Breast epithelium (tissue), 4 donors: ENCODE results near the gene FAM151A. TPM values are rescaled to one million over a fixed set of nuclear protein-coding genes. Genes with fewer than 3 reads are reported as not detected.

ENCODE experiments used
- DNase-seq, 2 donors: peaks; one replicate each; pipeline ENCODE4 v3.0.0-alpha.2; 2019; ENCODE audit warnings: low spot score in 2 of 2
- H3K27ac ChIP-seq, 2 donors: fragments of 200-600 bp; sonication (generic) in 1 of 2; one replicate each; pipeline ENCODE4 v1.5.1; 2016 to 2019; ENCODE audit warnings: mild to moderate bottlenecking in 1 of 2
- H3K27me3 ChIP-seq, 2 donors: fragments of 200-600 bp; sonication (generic) in 1 of 2; one replicate each; pipeline versions ENCODE4 v1.5.1 to v1.6.0; 2017 to 2019; ENCODE audit warnings: control low read depth in 1 of 2, mild to moderate bottlenecking in 1 of 2
- H3K36me3 ChIP-seq: fragments of 200-600 bp; one replicate; pipeline ENCODE4 v1.5.1; 2019
- H3K4me1 ChIP-seq, 2 donors: fragments of 200-600 bp; sonication (generic); one replicate each; pipeline ENCODE4 v1.5.1; 2016 to 2019; ENCODE audit warnings: control low read depth in 1 of 2
- H3K4me3 ChIP-seq, 3 donors: fragments of 200-600 bp; sonication (generic); 1 replicate in 2 of 3; 2 replicates in 1 of 3; pipeline ENCODE4 v1.5.1; 2016 to 2019; ENCODE audit warnings: mild to moderate bottlenecking in 3 of 3, moderate library complexity in 2 of 3
- H3K9me3 ChIP-seq, 2 donors: fragments of 200-600 bp; sonication (generic) in 1 of 2; one replicate each; pipeline ENCODE4 v1.5.1; 2016 to 2019; ENCODE audit warnings: control low read depth in 1 of 2
- POLR2A ChIP-seq: fragments of 450-650 bp; IDR thresholded peaks from one replicate; pipeline ENCODE4 v1.6.1; 2016; ENCODE audit warnings: antibody characterized with exemption, mild to moderate bottlenecking, moderate library complexity
- POLR2AphosphoS5 ChIP-seq, 3 donors: sonication (generic); formaldehyde crosslinking; IDR thresholded peaks; one replicate each; pipeline ENCODE4 v1.6.1; 2017; ENCODE audit warnings: antibody characterized with exemption in 3 of 3
- intact Hi-C: fragments of 100-400 bp; cut with DNase I; formaldehyde crosslinking; loops from one replicate; pipeline ENCODE4 v1.15.1; 2023; ENCODE audit warnings: low total_unique reads
- total RNA-seq, 3 donors: library from RNA; depleted of rRNA; stranded (reverse); fragments of >200 nt; gene quantifications; one replicate each; pipeline ENCODE4 v1.1.0, GENCODE V29; 2016
- TF ChIP-seq, protein P1 (sequence below), 3 donors: fragments of 450-650 bp; IDR thresholded peaks; one replicate each; pipeline ENCODE4 v1.5.1; 2016 to 2017; ENCODE audit warnings: antibody characterized with exemption in 3 of 3, mild to moderate bottlenecking in 3 of 3, moderate library complexity in 3 of 3

The FAM151A gene
- total RNA-seq, 3 donors from 2014 or later: 0.16 to 0.33 TPM; not detected in 1

DNA sequence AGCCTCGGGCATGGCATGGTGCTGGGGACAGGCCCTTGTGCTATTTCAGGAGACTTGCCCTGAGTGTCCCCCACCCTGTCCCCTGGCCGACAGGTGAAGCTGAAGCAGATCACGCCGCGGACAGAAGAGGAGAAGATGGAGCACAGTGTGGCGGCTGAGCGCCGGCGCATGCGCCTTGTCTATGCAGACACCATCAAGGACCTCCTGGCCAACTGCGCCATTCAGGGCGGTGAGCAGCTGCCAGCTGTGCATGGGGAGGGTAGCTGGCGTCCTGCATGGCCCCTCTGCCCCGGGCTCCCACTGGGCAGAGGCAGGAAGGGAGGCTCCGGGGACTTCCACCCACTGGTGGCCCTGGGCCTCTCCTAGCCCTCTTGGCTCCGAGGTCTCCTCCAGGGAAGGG is 28.9 kb downstream of the FAM151A start:
- Histone ChIP-seq H3K4me1 (no peaks in the 10 kb centered on the region), H3K9me3 (no peaks in the 10 kb centered on the region), H3K27me3 (no peaks in the 10 kb centered on the region), H3K36me3 (no peaks in the 10 kb centered on the region), H3K4me3 (no peak overlapping the region), H3K27ac (no peak overlapping the region)
- intact Hi-C loops: no loop called here
- no peak for DNase-seq
- no peak for TF ChIP-seq POLR2A
- no peak for TF ChIP-seq POLR2AphosphoS5 (IDR thresholded peaks at IDR 0.05)
- TF ChIP-seq, protein P1, sequence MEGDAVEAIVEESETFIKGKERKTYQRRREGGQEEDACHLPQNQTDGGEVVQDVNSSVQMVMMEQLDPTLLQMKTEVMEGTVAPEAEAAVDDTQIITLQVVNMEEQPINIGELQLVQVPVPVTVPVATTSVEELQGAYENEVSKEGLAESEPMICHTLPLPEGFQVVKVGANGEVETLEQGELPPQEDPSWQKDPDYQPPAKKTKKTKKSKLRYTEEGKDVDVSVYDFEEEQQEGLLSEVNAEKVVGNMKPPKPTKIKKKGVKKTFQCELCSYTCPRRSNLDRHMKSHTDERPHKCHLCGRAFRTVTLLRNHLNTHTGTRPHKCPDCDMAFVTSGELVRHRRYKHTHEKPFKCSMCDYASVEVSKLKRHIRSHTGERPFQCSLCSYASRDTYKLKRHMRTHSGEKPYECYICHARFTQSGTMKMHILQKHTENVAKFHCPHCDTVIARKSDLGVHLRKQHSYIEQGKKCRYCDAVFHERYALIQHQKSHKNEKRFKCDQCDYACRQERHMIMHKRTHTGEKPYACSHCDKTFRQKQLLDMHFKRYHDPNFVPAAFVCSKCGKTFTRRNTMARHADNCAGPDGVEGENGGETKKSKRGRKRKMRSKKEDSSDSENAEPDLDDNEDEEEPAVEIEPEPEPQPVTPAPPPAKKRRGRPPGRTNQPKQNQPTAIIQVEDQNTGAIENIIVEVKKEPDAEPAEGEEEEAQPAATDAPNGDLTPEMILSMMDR (IDR thresholded peaks at IDR 0.05): no peak

DNA sequence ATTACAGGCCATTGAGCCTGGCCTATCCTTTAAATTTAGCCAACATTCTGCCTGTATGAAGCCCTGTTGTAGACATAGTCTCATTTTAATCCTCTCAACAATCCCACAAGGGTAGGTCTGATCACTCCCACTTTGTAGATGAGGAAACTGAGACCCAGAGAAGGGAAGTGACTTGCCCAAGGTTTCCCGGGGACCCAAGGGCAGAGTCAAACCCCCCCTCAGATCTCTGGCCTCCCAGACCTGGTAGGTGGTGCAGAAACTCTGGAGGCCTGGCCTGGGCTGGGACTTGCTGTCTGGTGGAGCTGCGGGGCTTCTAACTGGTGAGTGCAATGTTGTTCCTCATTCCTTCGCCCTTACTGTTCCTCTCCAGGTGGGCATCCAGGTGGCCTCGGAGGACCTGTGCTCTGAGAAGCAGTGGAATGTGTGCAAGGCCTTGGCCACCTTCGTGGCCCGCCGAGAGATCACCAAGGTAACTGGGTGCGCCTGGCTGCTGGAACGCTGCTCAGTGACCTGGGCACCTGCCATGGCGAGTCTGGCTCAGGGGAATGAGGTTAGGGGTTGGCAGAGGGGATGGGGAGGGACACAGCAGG is 29.7 kb downstream of the FAM151A start:
- no peak for DNase-seq
- intact Hi-C loops: no loop called here
- H3K36me3 ChIP-seq: no peaks in the 10 kb centered on the region
- no peak overlapping the region for H3K27ac ChIP-seq
- H3K9me3 ChIP-seq: no peaks in the 10 kb centered on the region
- no peak overlapping the region for H3K4me3 ChIP-seq
- TF ChIP-seq POLR2AphosphoS5 (IDR thresholded peaks at IDR 0.05) (no peak), POLR2A (no peak)
- TF ChIP-seq, protein P1 (IDR thresholded peaks at IDR 0.05): no peak
- no peaks in the 10 kb centered on the region for H3K27me3 ChIP-seq
- H3K4me1 ChIP-seq: no peaks in the 10 kb centered on the region

DNA sequence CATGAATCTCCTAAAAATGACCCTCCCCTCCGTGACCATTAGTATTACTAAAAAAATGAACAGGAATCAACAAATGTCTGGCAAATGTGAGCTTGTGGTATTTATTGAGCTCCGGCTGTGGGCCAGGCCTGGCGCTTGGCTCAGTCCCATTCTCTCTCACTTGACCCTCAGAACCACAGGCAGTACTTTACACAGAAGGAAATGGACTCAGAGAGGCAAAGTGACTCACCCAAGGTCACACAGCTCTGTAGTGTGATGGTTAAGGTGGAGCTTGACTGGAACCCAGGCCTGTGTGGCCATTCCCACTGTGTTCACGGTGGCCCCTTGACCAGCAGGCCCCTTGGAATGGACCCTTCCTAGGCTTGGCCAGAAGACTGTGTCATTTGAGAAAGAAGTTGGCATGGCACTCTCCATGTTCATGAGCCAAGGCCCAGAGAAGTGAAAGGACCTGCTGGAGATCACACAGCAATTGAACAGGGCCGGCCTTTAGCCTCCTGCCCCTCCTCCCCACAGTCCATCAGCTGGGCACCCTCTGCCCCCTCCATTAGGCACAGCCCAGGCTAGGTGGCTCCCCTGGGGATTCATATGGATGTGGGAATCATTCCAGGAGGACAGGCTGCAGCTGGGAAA is 32.1 kb downstream of the FAM151A start:
- DNase-seq: no peak
- Histone ChIP-seq H3K36me3 (no peaks in the 10 kb centered on the region), H3K27me3 (no peaks in the 10 kb centered on the region), H3K27ac (no peak overlapping the region), H3K4me1 (no peaks in the 10 kb centered on the region), H3K9me3 (no peaks in the 10 kb centered on the region), H3K4me3 (no peak overlapping the region)
- TF ChIP-seq, protein P1 (IDR thresholded peaks at IDR 0.05): no peak
- no peak for TF ChIP-seq POLR2A
- TF ChIP-seq POLR2AphosphoS5 (IDR thresholded peaks at IDR 0.05): no peak
- intact Hi-C loops: no loop called here

DNA sequence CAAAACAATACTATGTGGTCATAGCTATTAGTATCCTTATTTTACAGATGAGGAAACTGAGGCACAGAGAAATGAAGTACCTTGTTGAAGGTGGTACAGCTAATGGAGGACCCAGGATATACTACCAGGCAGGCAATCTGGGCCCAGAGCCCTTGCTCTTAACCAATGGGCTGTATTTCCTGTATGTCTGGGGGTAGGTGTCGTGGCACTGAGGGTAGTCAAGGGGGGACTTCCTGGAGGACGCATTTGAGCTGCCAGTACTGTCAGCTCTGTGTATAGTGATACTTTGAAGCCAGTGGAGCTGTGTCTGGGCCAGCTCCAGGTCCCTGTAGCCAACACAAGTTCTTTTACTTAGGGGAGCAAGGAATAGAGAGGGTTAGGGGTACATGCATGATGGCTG is 34.9 kb downstream of the FAM151A start:
- Histone ChIP-seq H3K4me3 (no peak overlapping the region), H3K27me3 (no peaks in the 10 kb centered on the region), H3K36me3 (no peaks in the 10 kb centered on the region), H3K9me3 (no peaks in the 10 kb centered on the region), H3K4me1 (no peaks in the 10 kb centered on the region), H3K27ac (no peak overlapping the region)
- intact Hi-C loops: no loop called here
- no peak for TF ChIP-seq POLR2A
- TF ChIP-seq POLR2AphosphoS5 (IDR thresholded peaks at IDR 0.05): no peak
- TF ChIP-seq, protein P1 (IDR thresholded peaks at IDR 0.05): no peak
- DNase-seq: no peak

DNA sequence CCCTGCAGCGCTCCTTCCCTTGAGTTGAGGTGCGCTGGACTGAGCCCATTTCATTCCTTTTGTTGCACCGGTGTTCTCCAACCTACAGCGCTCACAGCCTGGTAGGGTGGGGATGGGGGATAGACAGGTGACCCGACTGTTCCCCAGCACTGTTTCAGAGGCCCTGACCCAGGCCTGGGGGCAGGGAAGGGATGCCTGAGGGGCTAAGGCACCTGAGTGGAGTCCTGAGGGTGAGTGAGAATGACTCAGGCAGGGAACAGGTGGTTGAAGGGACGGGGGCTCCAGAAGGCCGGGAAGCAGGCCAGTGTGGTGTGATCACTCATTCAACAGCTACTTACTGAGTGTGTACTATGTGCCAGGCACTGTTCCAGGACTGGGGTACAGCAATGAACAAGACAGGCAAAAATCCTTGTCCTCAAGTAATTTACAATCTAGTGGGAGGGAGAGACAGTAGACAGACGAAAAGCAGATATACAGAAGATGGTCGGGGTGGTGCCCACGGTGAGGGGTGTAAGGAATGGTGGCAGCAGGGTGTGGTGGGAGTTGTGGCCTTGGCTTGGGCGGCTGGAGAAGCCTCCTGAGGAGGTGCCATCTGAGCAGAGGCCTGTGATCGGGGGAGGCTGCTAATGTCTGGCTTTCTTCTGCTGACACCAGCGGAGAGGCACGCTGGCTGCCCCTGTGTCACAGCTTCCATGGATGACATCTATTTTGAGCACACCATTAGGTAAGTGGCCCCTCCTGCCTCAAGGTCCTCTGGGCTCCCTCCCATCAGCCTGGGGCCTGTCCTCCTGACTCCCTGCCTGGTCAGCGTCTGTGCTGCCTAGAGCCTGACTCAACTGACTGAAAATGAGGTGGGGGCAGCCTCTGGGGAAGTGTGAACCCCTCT is 37.9 kb downstream of the FAM151A start:
- no peak overlapping the region for H3K4me3 ChIP-seq
- H3K27me3 ChIP-seq: no peaks in the 10 kb centered on the region
- H3K36me3 ChIP-seq: no peaks in the 10 kb centered on the region
- DNase-seq: no peak
- no peaks in the 10 kb centered on the region for H3K9me3 ChIP-seq
- H3K27ac ChIP-seq: no peak overlapping the region
- intact Hi-C loops: no loop called here
- TF ChIP-seq, protein P1 (IDR thresholded peaks at IDR 0.05): no peak
- peaks cover 0 to 7% of the 10 kb centered on the region in 2 donors for H3K4me1 ChIP-seq
